Ishikawa (cell line): ENCODE results near the gene MDN1.

ENCODE experiments used
- CEBPB ChIP-seq: IDR thresholded peaks from 2 replicates; pipeline ENCODE4 v1.6.1; 2012
- CREB1 ChIP-seq: IDR thresholded peaks from 2 replicates; pipeline ENCODE4 v1.6.1; 2012; ENCODE audit warnings: low read depth
- EGR1 ChIP-seq: IDR thresholded peaks from 2 replicates; pipeline ENCODE4 v1.6.1; 2012
- EP300 ChIP-seq: IDR thresholded peaks from 2 replicates; pipeline ENCODE4 v1.6.1; 2012; ENCODE audit warnings: borderline replicate concordance
- FOXM1 ChIP-seq: IDR thresholded peaks from 2 replicates; pipeline ENCODE4 v1.6.1; 2012; ENCODE audit warnings: low read depth, borderline replicate concordance
- MAX ChIP-seq: IDR thresholded peaks from 2 replicates; pipeline ENCODE4 v1.6.1; 2012
- NFIC ChIP-seq: IDR thresholded peaks from 2 replicates; pipeline ENCODE4 v1.6.1; 2012
- RAD21 ChIP-seq: IDR thresholded peaks from 2 replicates; pipeline ENCODE4 v1.6.1; 2012; ENCODE audit warnings: low read depth
- REST ChIP-seq: IDR thresholded peaks from 2 replicates; pipeline ENCODE4 v1.6.1; 2012; ENCODE audit warnings: low read depth, mild to moderate bottlenecking
- TAF1 ChIP-seq: IDR thresholded peaks from 2 replicates; pipeline ENCODE4 v1.6.1; 2012; ENCODE audit warnings: low read depth, mild to moderate bottlenecking
- TCF12 ChIP-seq: IDR thresholded peaks from 2 replicates; pipeline ENCODE4 v1.6.1; 2012; ENCODE audit warnings: low read depth
- TEAD4 ChIP-seq: IDR thresholded peaks from 2 replicates; pipeline ENCODE4 v1.6.1; 2012
- USF1 ChIP-seq: IDR thresholded peaks from 2 replicates; pipeline ENCODE4 v1.6.1; 2012
- YY1 ChIP-seq: IDR thresholded peaks from 2 replicates; pipeline ENCODE4 v1.6.1; 2012; ENCODE audit warnings: low read depth
- ZBTB7A ChIP-seq: IDR thresholded peaks from 2 replicates; pipeline ENCODE4 v1.6.1; 2012; ENCODE audit warnings: low read depth

Gene MDN1

GRCh38 chr6:89787660-89788328 lies 31.8 kb downstream of the MDN1 start:
- TF ChIP-seq EP300 (no peak), TAF1 (no peak), CREB1 (no peak), TEAD4 (no peak), NFIC (no peak), REST (no peak), RAD21 (no peak), USF1 (no peak), FOXM1 (no peak), TCF12 (no peak), YY1 (no peak), EGR1 (no peak), CEBPB (no peak)

- no peak for TF ChIP-seq MAX
Observed at GRCh38 chr6:89786970-89787369, 32.6 kb downstream of the MDN1 start.

GRCh38 chr6:89784838-89785237 lies 34.8 kb downstream of the MDN1 start:
- TF ChIP-seq CREB1, result no peak
- TF ChIP-seq FOXM1, result no peak
- TF ChIP-seq TEAD4, result no peak
- TF ChIP-seq MAX, result no peak
- TF ChIP-seq EGR1, result no peak

GRCh38 chr6:89782222-89782621 lies 37.4 kb downstream of the MDN1 start:
- TF ChIP-seq EP300 (no peak), MAX (no peak), ZBTB7A (no peak), TCF12 (no peak), NFIC (no peak), CREB1 (no peak)

GRCh38 chr6:89781070-89782034 lies 38.2 kb downstream of the MDN1 start:
- TF ChIP-seq CREB1 (no peak), ZBTB7A (no peak), YY1 (no peak), RAD21 (no peak), TCF12 (no peak), REST (no peak), TAF1 (no peak), NFIC (no peak), MAX (no peak), TEAD4 (no peak), USF1 (no peak), CEBPB (no peak), EP300 (no peak), EGR1 (no peak), FOXM1 (no peak)

GRCh38 chr6:89777455-89777854 lies 42.1 kb downstream of the MDN1 start:
- TF ChIP-seq USF1 (no peak), REST (no peak), TCF12 (no peak)
